Stomach smooth muscle (tissue), 2 donors: ENCODE results near the gene C22orf23.
A peak's percentile ranks its signal among the peaks of the same experiment; 100 is the strongest.

Experiments
- H3K27ac ChIP-seq: one replicate; pipeline ENCODE4 v1.7.0; 2013; ENCODE audit warnings: mild to moderate bottlenecking, low read length, inconsistent platforms
- H3K27me3 ChIP-seq, 2 donors: one replicate each; pipeline ENCODE4 v1.7.0; 2013; ENCODE audit warnings: low read length in 2 of 2; ENCODE audit not compliant: insufficient read depth in 2 of 2, control insufficient read depth in 1 of 2
- H3K36me3 ChIP-seq, 2 donors: one replicate each; pipeline ENCODE4 v1.7.0; 2013; ENCODE audit warnings: low read length in 2 of 2; ENCODE audit not compliant: control insufficient read depth in 2 of 2, insufficient read depth in 2 of 2
- H3K4me1 ChIP-seq: one replicate; pipeline ENCODE4 v1.7.0; 2013; ENCODE audit warnings: low read length; ENCODE audit not compliant: control insufficient read depth, insufficient read depth
- H3K4me3 ChIP-seq, 2 donors: one replicate each; pipeline ENCODE4 v1.7.0; 2013; ENCODE audit warnings: low read length in 2 of 2
- H3K9ac ChIP-seq, 2 donors: one replicate each; pipeline ENCODE4 v1.7.0; 2013; ENCODE audit warnings: low read length in 2 of 2, mild to moderate bottlenecking in 1 of 2
- H3K9me3 ChIP-seq, 2 donors: one replicate each; pipeline ENCODE4 v1.7.0; 2013; ENCODE audit warnings: low read length in 2 of 2; ENCODE audit not compliant: control insufficient read depth in 2 of 2
- donor health status: healthy.
- donor health status: Pancreatic carcinoma.

Gene C22orf23

DNA sequence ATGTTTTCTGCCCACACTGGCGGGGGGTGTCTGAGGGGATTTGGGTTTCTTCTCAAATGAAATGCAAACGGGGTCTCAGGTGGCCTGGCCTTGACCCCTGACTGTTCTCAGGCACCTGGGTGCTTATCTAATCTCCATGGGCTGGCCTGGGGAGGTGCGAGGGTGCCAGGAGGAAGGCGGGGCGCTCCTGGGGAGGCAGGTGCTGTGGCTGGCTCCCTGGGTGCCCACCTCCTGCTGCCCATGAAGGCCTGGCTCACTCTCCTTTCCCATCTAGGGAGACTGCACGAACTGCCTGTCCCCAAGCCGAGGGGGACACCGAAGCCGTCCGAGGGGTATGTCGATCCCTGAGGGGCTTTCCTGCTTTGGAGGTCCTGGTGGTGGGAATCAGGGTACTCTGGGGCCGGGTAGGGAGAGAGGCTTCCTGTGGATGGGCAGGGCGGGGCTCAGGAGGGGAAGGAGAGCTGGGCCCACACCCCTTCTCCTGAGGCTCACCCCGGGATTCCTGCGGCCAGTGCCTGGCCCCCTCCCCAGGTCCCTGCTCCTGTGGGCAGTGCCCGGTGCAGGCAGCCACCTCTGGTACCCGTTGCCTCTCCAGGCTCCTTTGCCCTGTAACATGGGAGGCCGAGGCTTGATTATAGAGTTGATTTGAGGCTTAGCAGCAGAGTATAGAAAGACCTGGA, 28.9 kb downstream of the C22orf23 start:
- peak overlapping the region; percentile 64 for H3K27ac ChIP-seq
- H3K4me3 ChIP-seq = no peak overlapping the region
- no peaks in the 10 kb centered on the region for H3K27me3 ChIP-seq
- H3K9me3 ChIP-seq = no peaks in the 10 kb centered on the region
- H3K36me3 ChIP-seq = peaks cover 56 to 60% of the 10 kb centered on the region in 2 donors
- peaks cover 22% of the 10 kb centered on the region for H3K4me1 ChIP-seq
- no peak overlapping the region for H3K9ac ChIP-seq

DNA sequence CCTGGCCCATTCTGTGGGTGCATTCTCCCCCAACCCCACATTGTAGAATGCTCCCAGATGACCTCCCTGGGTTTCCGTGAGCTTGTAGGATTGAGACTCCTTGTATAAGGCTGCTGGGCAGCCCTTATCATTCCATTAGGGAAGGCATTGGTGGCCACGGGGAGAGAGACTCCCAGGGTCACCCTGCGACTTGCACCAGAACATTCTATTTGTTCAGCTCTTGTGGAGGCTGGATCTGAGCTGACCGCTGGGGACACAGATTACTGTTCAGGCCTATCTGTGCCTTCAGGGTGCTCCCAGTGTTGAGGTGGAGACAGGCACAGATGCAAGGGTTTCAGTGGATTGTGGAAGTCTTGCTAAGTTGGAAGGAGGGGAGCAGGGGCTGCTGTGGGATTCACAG, 29.5 kb downstream of the C22orf23 start:
- Histone ChIP-seq H3K27me3 (no peaks in the 10 kb centered on the region), H3K9ac (no peak overlapping the region), H3K27ac (peak overlapping the region; percentile 64), H3K9me3 (no peaks in the 10 kb centered on the region), H3K4me3 (no peak overlapping the region), H3K36me3 (peaks cover 55 to 59% of the 10 kb centered on the region in 2 donors), H3K4me1 (peaks cover 20% of the 10 kb centered on the region)

- Histone ChIP-seq H3K4me3 (no peak overlapping the region), H3K9ac (no peak overlapping the region), H3K9me3 (no peaks in the 10 kb centered on the region), H3K4me1 (peaks cover 20% of the 10 kb centered on the region), H3K27ac (no peak overlapping the region), H3K36me3 (peaks cover 62 to 67% of the 10 kb centered on the region in 2 donors), H3K27me3 (no peaks in the 10 kb centered on the region)
Observed at GRCh38 chr22:37922191-37922590, 31.2 kb downstream of the C22orf23 start.

DNA sequence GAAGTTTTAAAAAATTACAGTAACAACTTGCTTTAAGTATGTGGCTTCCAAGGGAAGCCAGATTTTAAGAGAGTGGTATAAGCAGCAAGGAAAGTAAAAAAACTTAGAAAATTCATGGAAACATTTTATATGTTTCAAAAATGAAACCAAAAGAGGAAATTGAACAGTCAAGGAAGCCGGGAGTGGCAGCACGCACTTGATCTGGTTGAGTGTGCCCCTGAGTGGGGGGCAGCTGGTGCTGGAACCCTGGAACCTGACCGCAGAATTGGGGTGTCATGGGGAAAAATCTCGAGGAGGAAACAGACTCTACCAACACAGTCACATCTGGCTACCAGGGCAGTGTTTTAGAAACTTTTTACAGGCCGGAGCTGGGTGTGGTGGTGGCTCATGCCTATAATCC, 33.3 kb downstream of the C22orf23 start:
- no peak overlapping the region for H3K4me3 ChIP-seq
- H3K27ac ChIP-seq = no peak overlapping the region
- H3K4me1 ChIP-seq = peaks cover 15% of the 10 kb centered on the region
- H3K9ac ChIP-seq = no peak overlapping the region
- no peaks in the 10 kb centered on the region for H3K9me3 ChIP-seq
- H3K36me3 ChIP-seq = peaks cover 56 to 63% of the 10 kb centered on the region in 2 donors
- no peaks in the 10 kb centered on the region for H3K27me3 ChIP-seq

DNA sequence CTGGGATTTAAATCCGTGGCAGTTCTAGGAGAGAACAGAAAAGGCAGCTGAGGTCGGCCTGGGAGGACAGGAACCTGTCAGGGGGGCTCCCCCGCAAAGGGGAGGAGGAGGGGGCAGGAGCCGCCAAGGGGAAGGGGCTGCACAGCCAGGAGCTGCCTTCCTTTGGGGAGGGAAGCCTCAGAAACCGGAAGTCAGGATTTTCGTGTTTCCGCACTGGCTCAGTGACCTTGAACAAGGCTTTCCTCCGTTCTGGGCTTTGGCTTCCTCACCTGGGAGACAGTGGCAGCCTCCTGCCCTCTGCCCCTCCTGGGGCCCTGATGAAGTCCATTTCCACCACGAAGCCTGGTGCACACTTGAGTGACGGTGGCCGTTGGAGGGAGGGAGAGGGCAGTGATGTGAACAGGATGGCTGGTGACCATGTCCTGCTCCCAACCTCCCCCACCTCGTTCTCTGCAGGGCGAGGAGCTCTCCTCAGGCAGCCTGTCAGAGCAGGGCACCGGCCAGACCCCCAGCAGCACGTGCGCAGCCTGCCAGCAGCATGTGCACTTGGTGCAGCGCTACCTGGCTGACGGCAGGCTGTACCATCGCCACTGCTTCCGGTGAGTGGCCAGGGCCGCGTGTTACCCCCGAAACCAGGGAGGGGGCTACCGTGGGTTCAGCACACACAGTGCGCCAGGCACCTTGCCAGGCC, 34.7 kb downstream of the C22orf23 start:
- Histone ChIP-seq H3K9ac (no peak overlapping the region), H3K36me3 (peaks cover 46 to 58% of the 10 kb centered on the region in 2 donors), H3K27me3 (no peaks in the 10 kb centered on the region), H3K27ac (peak overlapping the region; percentile 18), H3K4me1 (peaks cover 13% of the 10 kb centered on the region), H3K9me3 (no peaks in the 10 kb centered on the region), H3K4me3 (no peak overlapping the region)

- no peaks in the 10 kb centered on the region for H3K9me3 ChIP-seq
- peak overlapping the region; percentile 24 for H3K27ac ChIP-seq
- H3K27me3 ChIP-seq = no peaks in the 10 kb centered on the region
- H3K36me3 ChIP-seq = peaks cover 48 to 60% of the 10 kb centered on the region in 2 donors
- H3K4me3 ChIP-seq = no peak overlapping the region
- no peak overlapping the region for H3K9ac ChIP-seq
- H3K4me1 ChIP-seq = peaks cover 12% of the 10 kb centered on the region
Observed at GRCh38 chr22:37917874-37918548, 35.4 kb downstream of the C22orf23 start.

GRCh38 chr22:37916311-37916710, 37.1 kb downstream of the C22orf23 start:
- H3K36me3 ChIP-seq = peaks cover 50 to 62% of the 10 kb centered on the region in 2 donors
- H3K4me1 ChIP-seq = peaks cover 17% of the 10 kb centered on the region
- H3K9me3 ChIP-seq = no peaks in the 10 kb centered on the region
- no peaks in the 10 kb centered on the region for H3K27me3 ChIP-seq
- peak overlapping the region; percentile 31 for H3K27ac ChIP-seq
- H3K9ac ChIP-seq = no peak overlapping the region
- no peak overlapping the region for H3K4me3 ChIP-seq

GRCh38 chr22:37913233-37913721, 40.1 kb downstream of the C22orf23 start:
- peaks cover 42% of the 10 kb centered on the region for H3K4me1 ChIP-seq
- peaks cover 34 to 42% of the 10 kb centered on the region in 2 donors for H3K36me3 ChIP-seq
- no peaks in the 10 kb centered on the region for H3K27me3 ChIP-seq
- no peaks in the 10 kb centered on the region for H3K9me3 ChIP-seq
- peak overlapping the region; percentile 55 for H3K27ac ChIP-seq
- no peak overlapping the region for H3K4me3 ChIP-seq
- no peak overlapping the region for H3K9ac ChIP-seq

DNA sequence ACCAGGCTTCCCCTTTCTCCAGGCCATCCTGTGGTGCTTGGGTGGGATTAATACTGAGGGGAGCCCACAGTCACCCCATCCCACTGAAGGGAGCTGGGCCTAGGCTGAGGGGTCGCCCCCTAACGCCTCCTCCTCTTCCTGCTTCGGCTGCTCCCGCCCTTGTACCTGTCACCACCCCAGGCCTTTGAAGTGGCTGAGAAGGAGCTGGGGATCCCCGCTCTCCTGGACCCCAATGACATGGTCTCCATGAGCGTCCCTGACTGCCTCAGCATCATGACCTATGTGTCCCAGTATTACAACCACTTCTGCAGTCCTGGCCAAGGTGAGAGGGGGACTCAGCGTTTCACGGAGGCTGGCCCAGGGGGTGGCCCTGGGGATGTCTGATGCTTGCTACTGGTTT, 41.2 kb downstream of the C22orf23 start:
- H3K27me3 ChIP-seq = no peaks in the 10 kb centered on the region
- H3K4me3 ChIP-seq = no peak overlapping the region
- peak overlapping the region; percentile 97 for H3K27ac ChIP-seq
- peaks cover 49% of the 10 kb centered on the region for H3K4me1 ChIP-seq
- peak overlapping the region in 1 of 2 donors; percentile 64 for H3K9ac ChIP-seq
- no peaks in the 10 kb centered on the region for H3K9me3 ChIP-seq
- H3K36me3 ChIP-seq = peaks cover 23 to 35% of the 10 kb centered on the region in 2 donors

DNA sequence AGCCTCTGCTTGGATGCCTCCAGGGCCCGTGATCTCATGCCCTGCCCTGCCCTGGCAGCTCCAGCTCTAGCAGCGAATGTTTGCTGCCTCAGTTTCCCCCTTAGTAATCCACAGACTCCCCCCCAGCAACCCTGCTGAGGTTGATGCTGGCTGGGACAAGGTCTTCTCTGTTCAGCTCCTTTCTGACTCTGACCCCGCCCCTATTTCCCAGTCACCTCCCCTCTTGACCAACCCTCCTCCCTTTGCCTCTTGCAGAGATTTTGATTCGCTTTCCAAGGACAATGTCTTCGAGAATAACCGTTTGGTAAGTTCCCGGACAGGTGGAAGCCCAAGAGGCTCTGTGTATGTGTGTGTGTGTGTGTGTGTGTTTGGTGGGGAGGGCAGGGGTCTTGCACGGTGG, 41.7 kb downstream of the C22orf23 start:
- H3K9ac ChIP-seq = peak overlapping the region; percentile 21 to 64
- no peaks in the 10 kb centered on the region for H3K27me3 ChIP-seq
- H3K4me1 ChIP-seq = peaks cover 54% of the 10 kb centered on the region
- peak overlapping the region in 1 of 2 donors; percentile 47 for H3K4me3 ChIP-seq
- peaks cover 19 to 33% of the 10 kb centered on the region in 2 donors for H3K36me3 ChIP-seq
- H3K9me3 ChIP-seq = no peaks in the 10 kb centered on the region
- H3K27ac ChIP-seq = peak overlapping the region; percentile 97
